Endometrial microvascular endothelial cells (primary cell): ENCODE results near the gene KCNRG. TPM values are rescaled to one million over a fixed set of nuclear protein-coding genes. Genes with fewer than 3 reads are reported as not detected.
"Not testable (repeated sequence)": the region's sequence is repeated elsewhere in the genome, so short reads cannot be mapped to it uniquely, and the experiment has no call there.

Source experiments
- in situ Hi-C: cut with HindIII; loops from 2 replicates; pipeline ENCODE4 v1.10.0; 2017; ENCODE audit warnings: low sequenced_read_pairs, low pct_unique_long_range_greater_than_20kb; ENCODE audit errors: inconsistent ontology term
- total RNA-seq: library from RNA; depleted of rRNA; stranded (reverse); fragments of >200 nt; gene quantifications from one replicate; pipeline ENCODE4 v1.2.3, GENCODE V29; 2015; ENCODE audit errors: inconsistent ontology term

KCNRG gene
- 1.2 TPM for total RNA-seq

GRCh38 chr13:50015258-50015657 is at the start of gene KCNRG:
Gene KCNRG, plus strand, starts transcription at chr13:50015444. Its CDS starts 50 bp downstream, at chr13:50015494.
- in situ Hi-C loops = no loop called here

GRCh38 chr13:49967456-49967855 is 47.8 kb upstream of the KCNRG start:
- in situ Hi-C loops = no loop called here

GRCh38 chr13:49972709-49973108 is 42.5 kb upstream of the KCNRG start:
- in situ Hi-C loops = no loop called here

GRCh38 chr13:49975826-49976225 is 39.4 kb upstream of the KCNRG start:
- in situ Hi-C loops = no loop called here

GRCh38 chr13:49976314-49977258 is 38.7 kb upstream of the KCNRG start:
- in situ Hi-C loops = no loop called here

GRCh38 chr13:49977992-49978391 is 37.3 kb upstream of the KCNRG start:
- in situ Hi-C loops = no loop called here

GRCh38 chr13:49980266-49980665 is 35.0 kb upstream of the KCNRG start:
- in situ Hi-C loops = no loop called here

- in situ Hi-C loops = no loop called here
Observed at GRCh38 chr13:49985129-49985528, 30.1 kb upstream of the KCNRG start.

GRCh38 chr13:49986471-49986870 is 28.8 kb upstream of the KCNRG start:
- in situ Hi-C loops = no loop called here

- in situ Hi-C loops = not testable (repeated sequence)
Observed at GRCh38 chr13:49990612-49991011, 24.6 kb upstream of the KCNRG start.

- in situ Hi-C loops = no loop called here
Observed at GRCh38 chr13:49993111-49993510, 22.1 kb upstream of the KCNRG start.

GRCh38 chr13:49993666-49994065 is 21.6 kb upstream of the KCNRG start:
- in situ Hi-C loops = no loop called here

- in situ Hi-C loops = no loop called here
Observed at GRCh38 chr13:49995625-49996101, 19.6 kb upstream of the KCNRG start.

- in situ Hi-C loops = no loop called here
Observed at GRCh38 chr13:49996161-49996915, 18.9 kb upstream of the KCNRG start.

GRCh38 chr13:49996951-49997895 is 18.0 kb upstream of the KCNRG start, which contains the start of gene TRIM13:
Gene TRIM13, plus strand, starts transcription at chr13:49997042. Its CDS starts 14,899 bp downstream, at chr13:50011941.
- in situ Hi-C loops = no loop called here

- in situ Hi-C loops = no loop called here
Observed at GRCh38 chr13:49997955-49998354, 17.3 kb upstream of the KCNRG start.

- in situ Hi-C loops = no loop called here
Observed at GRCh38 chr13:49998714-49999624, 16.3 kb upstream of the KCNRG start.

GRCh38 chr13:50001287-50001686 is 14.0 kb upstream of the KCNRG start:
- in situ Hi-C loops = no loop called here
